Right atrium auricular region (tissue), 2 donors: Measurements from ENCODE around the gene PRR23B. TPM values are rescaled to one million over a fixed set of nuclear protein-coding genes. Genes with fewer than 3 reads are reported as not detected.
"Not testable (repeated sequence)": the region's sequence is repeated elsewhere in the genome, so short reads cannot be mapped to it uniquely, and the experiment has no call there.

Experiments used
- DNase-seq: peaks from one replicate; pipeline ENCODE4 v3.0.0-alpha.2; 2019; ENCODE audit warnings: low spot score
- H3K27ac ChIP-seq, 2 donors: fragments of 200-600 bp; sonication (generic); 1 replicate in 1 of 2; 2 replicates in 1 of 2; pipeline ENCODE4 v1.5.1; 2016 to 2019
- H3K27me3 ChIP-seq, 2 donors: fragments of 200-600 bp; sonication (generic); one replicate each; pipeline versions ENCODE4 v1.5.1 to v1.6.0; 2017 to 2019
- H3K36me3 ChIP-seq: fragments of 200-600 bp; sonication (generic); one replicate; pipeline ENCODE4 v1.5.1; 2016
- H3K4me1 ChIP-seq, 2 donors: fragments of 200-600 bp; sonication (generic); one replicate each; pipeline versions ENCODE4 v1.5.1 to v1.6.0; 2017 to 2019
- H3K4me3 ChIP-seq, 2 donors: fragments of 200-600 bp; sonication (generic); 1 replicate in 1 of 2; 2 replicates in 1 of 2; pipeline ENCODE4 v1.5.1; 2017 to 2019; ENCODE audit warnings: mild to moderate bottlenecking in 1 of 2, moderate library complexity in 1 of 2
- H3K9me3 ChIP-seq, 2 donors: fragments of 200-600 bp; sonication (generic); one replicate each; pipeline ENCODE4 v1.5.1; 2019
- CTCF ChIP-seq, 2 donors: fragments of 200-600 bp; sonication (generic); IDR thresholded peaks; one replicate each; pipeline ENCODE4 v1.5.1; 2019; ENCODE audit warnings: antibody characterized with exemption in 2 of 2
- total RNA-seq, 2 donors: library from RNA; depleted of rRNA; stranded (reverse); fragments of >200 nt; gene quantifications; one replicate each; pipeline ENCODE4 v1.1.0, GENCODE V29; 2016

The PRR23B gene
- total RNA-seq, 2 donors from 2014 or later: not detected

GRCh38 chr3:139037478-139037877 lies 16.8 kb upstream of the PRR23B start:
- no peaks in the 10 kb centered on the region for H3K36me3 ChIP-seq
- no peak overlapping the region for H3K27ac ChIP-seq
- TF ChIP-seq CTCF (IDR thresholded peaks at IDR 0.05): no peak
- H3K9me3 ChIP-seq: no peaks in the 10 kb centered on the region
- H3K4me1 ChIP-seq: no peaks in the 10 kb centered on the region
- no peak for DNase-seq
- H3K27me3 ChIP-seq: no peaks in the 10 kb centered on the region
- H3K4me3 ChIP-seq: no peak overlapping the region

- Histone ChIP-seq H3K36me3 (no peaks in the 10 kb centered on the region), H3K27ac (no peak overlapping the region), H3K9me3 (peaks cover 0 to 33% of the 10 kb centered on the region in 2 donors), H3K27me3 (no peaks in the 10 kb centered on the region), H3K4me1 (no peaks in the 10 kb centered on the region), H3K4me3 (no peak overlapping the region)
- no peak for TF ChIP-seq CTCF (IDR thresholded peaks at IDR 0.05)
- DNase-seq: no peak
Observed at GRCh38 chr3:139032326-139033002, 11.7 kb upstream of the PRR23B start.

GRCh38 chr3:139030576-139030975 lies 9.8 kb upstream of the PRR23B start:
- not testable (repeated sequence) for H3K27me3 ChIP-seq, DNase-seq, H3K27ac ChIP-seq, H3K4me1 ChIP-seq, H3K4me3 ChIP-seq, H3K36me3 ChIP-seq
- H3K9me3 ChIP-seq: peaks cover 0 to 33% of the 10 kb centered on the region in 2 donors

- DNase-seq: no peak
- no peak overlapping the region for H3K4me3 ChIP-seq
- H3K36me3 ChIP-seq: no peaks in the 10 kb centered on the region
Observed at GRCh38 chr3:139024968-139025367, 4.2 kb upstream of the PRR23B start.

GRCh38 chr3:139020036-139020867 lies 474 bp downstream of the PRR23B start:
- Histone ChIP-seq H3K27ac (no peak overlapping the region), H3K4me1 (no peaks in the 10 kb centered on the region), H3K9me3 (no peaks in the 10 kb centered on the region), H3K4me3 (no peak overlapping the region), H3K27me3 (no peaks in the 10 kb centered on the region), H3K36me3 (no peaks in the 10 kb centered on the region)
- no peak for DNase-seq
- TF ChIP-seq CTCF (IDR thresholded peaks at IDR 0.05): no peak

More at GRCh38 chr3:139024968-139025367, 4.2 kb upstream of the PRR23B start:
- TF ChIP-seq CTCF (IDR thresholded peaks at IDR 0.05): no peak
- Histone ChIP-seq H3K27ac (no peak overlapping the region), H3K9me3 (peaks cover 0 to 10% of the 10 kb centered on the region in 2 donors), H3K4me1 (no peaks in the 10 kb centered on the region), H3K27me3 (no peaks in the 10 kb centered on the region)

- TF ChIP-seq CTCF (IDR thresholded peaks at IDR 0.05): no peak
- H3K9me3 ChIP-seq: peaks cover 0 to 10% of the 10 kb centered on the region in 2 donors
Observed at GRCh38 chr3:139016430-139017048, 4.2 kb downstream of the PRR23B start.

More at GRCh38 chr3:139016430-139017048, 4.2 kb downstream of the PRR23B start:
- no peaks in the 10 kb centered on the region for H3K36me3 ChIP-seq
- H3K4me1 ChIP-seq: no peaks in the 10 kb centered on the region
- H3K4me3 ChIP-seq: no peak overlapping the region
- no peak overlapping the region for H3K27ac ChIP-seq
- no peak for DNase-seq
- H3K27me3 ChIP-seq: no peaks in the 10 kb centered on the region
